ENCODE data around the gene CEP112. TPM values are rescaled to one million over a fixed set of nuclear protein-coding genes. Genes with fewer than 3 reads are reported as not detected.

Gene CEP112
- total RNA-seq, 1 donor from 2014 or later = 15.8 TPM

- no peak for DNase-seq (ENCODE audit: extremely low read depth, low read depth, low spot score)
Measured at GRCh38 chr17:65947831-65948230, 244.1 kb downstream of the CEP112 start.

GRCh38 chr17:65942592-65942991 lies 249.3 kb downstream of the CEP112 start:
- DNase-seq (ENCODE audit: extremely low read depth, low read depth, low spot score) = no peak

GRCh38 chr17:65941356-65941899 lies 250.5 kb downstream of the CEP112 start:
- DNase-seq (ENCODE audit: extremely low read depth, low read depth, low spot score) = no peak

- DNase-seq (ENCODE audit: extremely low read depth, low read depth, low spot score) = no peak
Measured at GRCh38 chr17:65936013-65936412, 255.9 kb downstream of the CEP112 start.

- no peak for DNase-seq (ENCODE audit: extremely low read depth, low read depth, low spot score)
Measured at GRCh38 chr17:65933290-65933689, 258.6 kb downstream of the CEP112 start.

- no peak for DNase-seq (ENCODE audit: extremely low read depth, low read depth, low spot score)
Measured at GRCh38 chr17:65931246-65932149, 260.4 kb downstream of the CEP112 start.

GRCh38 chr17:65930140-65930730 lies 261.7 kb downstream of the CEP112 start:
- no peak for DNase-seq (ENCODE audit: extremely low read depth, low read depth, low spot score)

- DNase-seq (ENCODE audit: extremely low read depth, low read depth, low spot score) = no peak
Measured at GRCh38 chr17:65926599-65926998, 265.3 kb downstream of the CEP112 start.

- no peak for DNase-seq (ENCODE audit: extremely low read depth, low read depth, low spot score)
Measured at GRCh38 chr17:65925606-65926307, 266.2 kb downstream of the CEP112 start.

- DNase-seq (ENCODE audit: extremely low read depth, low read depth, low spot score) = no peak
Measured at GRCh38 chr17:65920996-65921395, 270.9 kb downstream of the CEP112 start.

- DNase-seq (ENCODE audit: extremely low read depth, low read depth, low spot score) = no peak
Measured at GRCh38 chr17:65918916-65919315, 273.0 kb downstream of the CEP112 start.

- DNase-seq (ENCODE audit: extremely low read depth, low read depth, low spot score) = peak; percentile 68
Measured at GRCh38 chr17:65918500-65918899, 273.4 kb downstream of the CEP112 start.

GRCh38 chr17:65917560-65917959 lies 274.4 kb downstream of the CEP112 start:
- no peak for DNase-seq (ENCODE audit: extremely low read depth, low read depth, low spot score)

- DNase-seq (ENCODE audit: extremely low read depth, low read depth, low spot score) = no peak
Measured at GRCh38 chr17:65916425-65916824, 275.5 kb downstream of the CEP112 start.

- peak; percentile 34 for DNase-seq (ENCODE audit: extremely low read depth, low read depth, low spot score)
Measured at GRCh38 chr17:65914784-65915342, 277.1 kb downstream of the CEP112 start.

GRCh38 chr17:65913326-65913850 lies 278.5 kb downstream of the CEP112 start:
- DNase-seq (ENCODE audit: extremely low read depth, low read depth, low spot score) = no peak

GRCh38 chr17:65910836-65911235 lies 281.1 kb downstream of the CEP112 start:
- no peak for DNase-seq (ENCODE audit: extremely low read depth, low read depth, low spot score)

GRCh38 chr17:65902831-65903522 lies 289.0 kb downstream of the CEP112 start:
- DNase-seq (ENCODE audit: extremely low read depth, low read depth, low spot score) = no peak

- DNase-seq (ENCODE audit: extremely low read depth, low read depth, low spot score) = no peak
Measured at GRCh38 chr17:65902155-65902554, 289.8 kb downstream of the CEP112 start.

- no peak for DNase-seq (ENCODE audit: extremely low read depth, low read depth, low spot score)
Measured at GRCh38 chr17:65901394-65901793, 290.5 kb downstream of the CEP112 start.

All from glomerular endothelial cell (primary cell).